Frontal cortex (tissue), 4 donors: Measurements from ENCODE around the gene PATE3. TPM values are rescaled to one million over a fixed set of nuclear protein-coding genes. Genes with fewer than 3 reads are reported as not detected.

ENCODE experiments used
- DNase-seq, 2 donors: peaks; one replicate each; pipeline ENCODE4 v3.0.0; 2012; ENCODE audit warnings: low spot score in 2 of 2
- FAIRE-seq: peaks from 2 replicates; lab custom pipeline; 2012; peaks lifted over from hg19 to GRCh38; lab: Jason Lieb, UNC
- total RNA-seq: library from RNA; depleted of rRNA; stranded (reverse); fragments of >200 nt; gene quantifications from one replicate; pipeline ENCODE4 v1.2.3, GENCODE V29; 2014
- donor health status: control.
- donor health status: control.
- donor health status: control.

The PATE3 gene
- total RNA-seq, result not detected

- DNase-seq, result no peak
- FAIRE-seq, result no peak
Observed at GRCh38 chr11:125787827-125788226, at the start of gene PATE3. Gene PATE3 (plus strand): TSS chr11:125788127. CDS start chr11:125788152, 25 bp downstream.

GRCh38 chr11:125740617-125741016 is 47.3 kb upstream of the PATE3 start:
- FAIRE-seq, result no peak
- DNase-seq, result no peak

GRCh38 chr11:125743681-125744080 is 44.2 kb upstream of the PATE3 start:
- DNase-seq, result no peak
- FAIRE-seq, result no peak

GRCh38 chr11:125745979-125746378 is 41.9 kb upstream of the PATE3 start, which contains the start of gene PATE1:
Gene PATE1 (plus strand): TSS chr11:125746279. CDS start chr11:125746305, 26 bp downstream.
- no peak for FAIRE-seq

GRCh38 chr11:125750629-125751028 is 37.3 kb upstream of the PATE3 start:
- no peak for DNase-seq
- FAIRE-seq, result no peak

More at GRCh38 chr11:125745979-125746378, 41.9 kb upstream of the PATE3 start, which contains the start of gene PATE1:
- no peak for DNase-seq

- no peak for FAIRE-seq
- no peak for DNase-seq
Observed at GRCh38 chr11:125756050-125756449, 31.9 kb upstream of the PATE3 start.

- no peak for DNase-seq
- no peak for FAIRE-seq
Observed at GRCh38 chr11:125762445-125762844, 25.5 kb upstream of the PATE3 start.

- FAIRE-seq (no peak), DNase-seq (no peak)
Observed at GRCh38 chr11:125763483-125763882, 24.4 kb upstream of the PATE3 start.

- FAIRE-seq (no peak), DNase-seq (no peak)
Observed at GRCh38 chr11:125766251-125766650, 21.7 kb upstream of the PATE3 start.

GRCh38 chr11:125768336-125769046 is 19.4 kb upstream of the PATE3 start:
- no peak for FAIRE-seq
- no peak for DNase-seq

- FAIRE-seq (no peak), DNase-seq (no peak)
Observed at GRCh38 chr11:125770583-125770982, 17.3 kb upstream of the PATE3 start.

- FAIRE-seq, result no peak
- no peak for DNase-seq
Observed at GRCh38 chr11:125772834-125773505, 15.0 kb upstream of the PATE3 start.

GRCh38 chr11:125773516-125773915 is 14.4 kb upstream of the PATE3 start:
- FAIRE-seq, result no peak
- no peak for DNase-seq

GRCh38 chr11:125777309-125777708 is 10.6 kb upstream of the PATE3 start:
- DNase-seq (no peak), FAIRE-seq (no peak)

GRCh38 chr11:125778728-125779127 is 9.2 kb upstream of the PATE3 start, which contains the start of gene PATE2:
Gene PATE2 (minus strand): TSS chr11:125778828. CDS start chr11:125778773, 55 bp downstream.
- DNase-seq, result no peak
- no peak for FAIRE-seq

GRCh38 chr11:125784678-125785077 is 3.2 kb upstream of the PATE3 start:
- FAIRE-seq (no peak), DNase-seq (no peak)

- no peak for DNase-seq
- FAIRE-seq, result no peak
Observed at GRCh38 chr11:125790825-125791224, 2.9 kb downstream of the PATE3 start.

- DNase-seq (no peak), FAIRE-seq (no peak)
Observed at GRCh38 chr11:125797641-125798040, 9.7 kb downstream of the PATE3 start.

GRCh38 chr11:125799808-125800207 is 11.9 kb downstream of the PATE3 start:
- FAIRE-seq (no peak), DNase-seq (no peak)

GRCh38 chr11:125802387-125802786 is 14.5 kb downstream of the PATE3 start:
- DNase-seq (no peak), FAIRE-seq (no peak)

- peak; percentile 43 for FAIRE-seq
- DNase-seq, result no peak
Observed at GRCh38 chr11:125807909-125808308, 20.0 kb downstream of the PATE3 start.
